AG09319 (cell line): ENCODE results near the gene MBNL2.

Source experiments
- DNase-seq: peaks from one replicate; pipeline ENCODE4 v3.0.0-alpha.2; 2010; ENCODE audit warnings: low read depth; ENCODE audit errors: extremely low read depth
- CTCF ChIP-seq: IDR thresholded peaks from 2 replicates; pipeline ENCODE4 v1.5.1; 2011; ENCODE audit warnings: low read depth, mild to moderate bottlenecking, inconsistent platforms, low read length, moderate library complexity

The MBNL2 gene

GRCh38 chr13:97298816-97299215 is 76.7 kb downstream of the MBNL2 start:
- DNase-seq, result no peak
- no peak for TF ChIP-seq CTCF

GRCh38 chr13:97300871-97301270 is 78.7 kb downstream of the MBNL2 start:
- no peak for TF ChIP-seq CTCF
- no peak for DNase-seq

GRCh38 chr13:97301382-97302095 is 79.4 kb downstream of the MBNL2 start:
- no peak for DNase-seq
- TF ChIP-seq CTCF, result no peak

- DNase-seq, result no peak
- TF ChIP-seq CTCF, result no peak
Observed at GRCh38 chr13:97302611-97303010, 80.5 kb downstream of the MBNL2 start.

- TF ChIP-seq CTCF, result no peak
- DNase-seq, result no peak
Observed at GRCh38 chr13:97306106-97306505, 84.0 kb downstream of the MBNL2 start.

GRCh38 chr13:97306645-97307044 is 84.5 kb downstream of the MBNL2 start:
- DNase-seq, result no peak
- TF ChIP-seq CTCF, result no peak

- no peak; the same call in 1 of the 2 replicates for TF ChIP-seq CTCF
- no peak for DNase-seq
Observed at GRCh38 chr13:97307118-97307881, 85.2 kb downstream of the MBNL2 start.
